AG10803 (cell line): ENCODE data around the gene GRIK2.

Source experiments
- DNase-seq: peaks from one replicate; pipeline ENCODE4 v3.0.0; 2010; ENCODE audit warnings: low read depth
- H3K4me3 ChIP-seq: 2 replicates; pipeline ENCODE4 v1.5.1; 2011; ENCODE audit warnings: mild to moderate bottlenecking, low read length, control low read depth
- TF ChIP-seq, protein P1 (sequence below): conservative IDR thresholded peaks from 2 replicates; pipeline ENCODE4 v1.5.1; 2011; ENCODE audit warnings: mild to moderate bottlenecking, low read length, control low read depth, inconsistent platforms

The GRIK2 gene

DNA sequence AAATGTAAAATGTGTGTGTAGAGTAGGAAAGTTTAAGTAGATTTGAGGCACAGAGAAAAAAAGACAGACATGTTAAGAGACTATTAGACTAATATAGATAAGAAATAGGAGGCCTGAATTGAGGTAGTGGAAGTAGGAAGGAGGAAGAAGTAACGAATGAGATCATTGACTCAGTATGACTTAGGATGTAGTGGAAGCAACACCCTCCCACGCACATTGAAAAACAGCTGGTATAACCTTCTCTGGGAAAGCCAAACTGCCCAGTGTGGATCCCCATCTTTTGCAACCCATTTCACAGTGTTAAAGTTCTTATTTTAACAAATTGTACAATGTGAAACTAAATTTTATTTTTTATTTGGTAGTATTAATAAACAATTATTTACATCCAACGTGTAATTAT lies 89.1 kb downstream of the GRIK2 start:
- TF ChIP-seq, protein P1, sequence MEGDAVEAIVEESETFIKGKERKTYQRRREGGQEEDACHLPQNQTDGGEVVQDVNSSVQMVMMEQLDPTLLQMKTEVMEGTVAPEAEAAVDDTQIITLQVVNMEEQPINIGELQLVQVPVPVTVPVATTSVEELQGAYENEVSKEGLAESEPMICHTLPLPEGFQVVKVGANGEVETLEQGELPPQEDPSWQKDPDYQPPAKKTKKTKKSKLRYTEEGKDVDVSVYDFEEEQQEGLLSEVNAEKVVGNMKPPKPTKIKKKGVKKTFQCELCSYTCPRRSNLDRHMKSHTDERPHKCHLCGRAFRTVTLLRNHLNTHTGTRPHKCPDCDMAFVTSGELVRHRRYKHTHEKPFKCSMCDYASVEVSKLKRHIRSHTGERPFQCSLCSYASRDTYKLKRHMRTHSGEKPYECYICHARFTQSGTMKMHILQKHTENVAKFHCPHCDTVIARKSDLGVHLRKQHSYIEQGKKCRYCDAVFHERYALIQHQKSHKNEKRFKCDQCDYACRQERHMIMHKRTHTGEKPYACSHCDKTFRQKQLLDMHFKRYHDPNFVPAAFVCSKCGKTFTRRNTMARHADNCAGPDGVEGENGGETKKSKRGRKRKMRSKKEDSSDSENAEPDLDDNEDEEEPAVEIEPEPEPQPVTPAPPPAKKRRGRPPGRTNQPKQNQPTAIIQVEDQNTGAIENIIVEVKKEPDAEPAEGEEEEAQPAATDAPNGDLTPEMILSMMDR: no peak
- DNase-seq: no peak

DNA sequence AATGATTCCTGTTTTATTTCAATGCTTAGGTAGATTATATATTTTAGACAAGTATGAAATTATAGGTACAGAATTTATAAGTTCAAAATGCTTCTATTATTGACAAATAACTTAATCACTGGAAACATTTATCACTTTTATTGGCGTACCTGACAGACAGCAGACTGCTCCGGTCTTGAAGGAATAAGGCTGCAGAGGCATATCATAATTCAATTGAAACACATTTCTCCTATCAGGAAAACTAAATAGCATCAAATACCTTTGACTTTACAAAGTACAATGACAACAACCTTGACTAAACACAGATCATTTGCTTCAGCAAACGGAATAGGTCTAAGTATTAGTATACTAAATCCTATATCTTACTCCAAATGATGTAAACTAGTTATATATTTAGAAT lies 91.3 kb downstream of the GRIK2 start:
- TF ChIP-seq, protein P1: no peak
- no peak overlapping the region for H3K4me3 ChIP-seq
- DNase-seq: no peak

More for the DNA sequence above, 89.1 kb downstream of the GRIK2 start:
- no peak overlapping the region for H3K4me3 ChIP-seq

DNA sequence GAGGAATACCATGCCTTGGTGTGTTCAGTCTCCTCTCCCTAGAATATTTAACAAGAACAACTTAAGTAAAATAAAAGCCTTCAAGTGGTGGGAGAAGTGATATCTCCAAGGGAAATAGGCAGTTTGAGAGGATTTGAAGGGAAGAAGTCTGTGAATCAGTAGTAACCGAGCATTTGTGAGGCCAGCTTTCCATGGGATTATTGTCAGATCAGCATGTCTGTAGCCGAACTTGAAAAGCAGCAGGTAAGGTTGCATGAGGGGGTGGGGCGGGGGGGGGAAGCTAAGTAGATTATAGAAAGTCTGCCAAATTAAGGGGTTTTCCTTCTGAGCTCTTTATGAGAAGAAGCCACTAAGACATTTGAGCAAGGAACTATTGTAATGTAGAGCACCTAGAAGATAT lies 92.6 kb downstream of the GRIK2 start:
- no peak overlapping the region for H3K4me3 ChIP-seq
- DNase-seq: no peak
- TF ChIP-seq, protein P1: no peak

DNA sequence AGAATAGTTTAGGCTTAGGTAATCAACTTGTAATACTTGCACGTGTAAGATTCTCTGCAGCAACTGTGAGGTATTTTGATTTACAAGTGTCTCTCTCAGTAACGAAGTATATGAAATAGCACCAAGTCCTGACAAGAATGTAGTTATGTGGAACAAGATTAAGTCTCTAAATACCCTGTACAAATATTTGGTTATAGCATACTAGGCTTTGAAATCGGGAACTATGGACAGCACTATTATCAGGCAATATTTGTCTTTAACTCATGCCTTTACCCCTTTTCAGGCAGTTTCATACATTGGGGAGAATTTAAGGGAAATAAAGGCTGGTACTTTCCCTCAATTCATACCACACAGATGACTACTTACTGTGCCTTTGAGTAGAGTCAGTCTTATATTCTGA lies 93.2 kb downstream of the GRIK2 start:
- no peak for DNase-seq
- TF ChIP-seq, protein P1: no peak
- no peak overlapping the region for H3K4me3 ChIP-seq

DNA sequence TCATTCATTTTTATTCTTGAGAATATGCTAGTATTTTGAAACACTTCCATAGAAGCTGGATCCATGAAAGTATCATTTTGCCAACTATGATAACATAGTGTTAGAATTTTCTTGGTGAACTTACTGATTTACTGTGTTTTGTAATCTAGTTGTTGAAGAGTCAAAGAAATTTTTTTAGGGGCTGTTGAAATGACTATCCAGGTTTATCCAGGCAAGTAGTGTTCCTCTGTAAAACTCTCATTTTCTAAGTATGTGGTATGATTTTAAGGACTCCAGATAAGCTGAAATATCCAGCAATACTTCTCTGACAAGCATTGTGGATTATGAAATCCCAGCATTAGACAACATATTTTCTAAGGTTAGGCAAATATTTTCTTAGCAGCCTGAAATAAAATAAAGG lies 95.9 kb downstream of the GRIK2 start:
- no peak overlapping the region for H3K4me3 ChIP-seq
- DNase-seq: no peak
- TF ChIP-seq, protein P1: no peak

DNA sequence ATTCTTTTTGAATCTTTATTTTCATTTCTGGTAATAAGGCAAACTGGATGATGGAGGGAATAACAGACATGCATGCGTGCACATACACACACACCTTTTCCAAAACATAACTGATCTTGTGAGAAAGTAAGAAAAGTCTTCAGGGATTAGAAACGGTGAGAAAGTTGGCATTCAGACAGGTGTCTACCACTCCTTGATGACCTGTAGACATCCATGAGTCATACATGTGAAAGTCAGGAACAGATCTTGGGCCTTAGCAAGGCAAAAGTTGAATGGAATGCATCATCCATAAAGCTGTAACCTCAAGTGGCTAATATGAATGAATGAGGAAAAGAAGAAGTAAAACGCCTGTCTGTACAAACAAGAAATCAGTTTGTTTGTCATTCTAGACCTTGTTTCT lies 97.3 kb downstream of the GRIK2 start:
- TF ChIP-seq, protein P1: no peak
- H3K4me3 ChIP-seq: no peak overlapping the region
- DNase-seq: no peak

DNA sequence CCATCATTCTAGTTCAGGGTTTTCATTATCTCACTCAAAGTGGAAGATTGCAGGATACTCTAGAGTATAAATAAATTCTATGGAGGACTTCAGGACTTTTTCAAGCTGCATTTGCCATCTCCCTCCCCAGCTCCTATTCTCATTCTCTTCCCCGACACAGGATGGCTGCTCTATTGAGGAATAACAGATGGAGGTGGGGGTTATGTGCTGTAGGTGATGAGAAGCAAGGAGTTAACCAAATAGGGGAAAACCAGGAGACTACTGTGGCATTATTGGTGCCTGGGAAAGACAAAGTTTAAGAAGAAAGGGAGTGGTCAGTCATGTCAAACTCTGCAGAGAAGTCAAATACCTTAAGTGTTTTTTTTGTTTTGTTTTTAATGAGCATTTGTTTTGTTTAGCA lies 109.3 kb downstream of the GRIK2 start:
- DNase-seq: no peak
- H3K4me3 ChIP-seq: no peak overlapping the region
- TF ChIP-seq, protein P1: no peak
